Measurements from ENCODE around the gene DCLK2. TPM values are rescaled to one million over a fixed set of nuclear protein-coding genes. Genes with fewer than 3 reads are reported as not detected.

The DCLK2 gene
- total RNA-seq, 2 donors from 2014 or later, result 0.20 to 0.42 TPM

DNA sequence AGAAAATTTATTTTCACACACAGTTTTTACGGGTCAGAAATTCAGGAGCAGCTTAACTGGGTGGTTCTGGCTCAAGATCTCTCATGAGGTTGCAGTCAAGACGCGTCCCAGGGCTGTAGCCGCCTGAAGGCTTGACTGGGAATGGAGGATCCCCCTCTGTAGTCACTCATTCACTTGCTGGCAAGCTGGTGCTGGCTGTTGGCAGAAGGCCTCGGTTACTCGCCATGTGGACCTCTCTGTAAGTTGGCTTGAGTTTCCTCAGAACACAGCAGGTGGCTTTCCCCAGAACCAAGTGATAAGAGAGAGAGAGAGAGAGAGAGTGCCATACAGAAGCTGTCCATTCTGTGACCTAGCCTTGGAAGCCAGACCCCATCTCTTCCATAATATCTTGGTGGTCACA is 132.8 kb downstream of the DCLK2 start:
- H3K4me3 ChIP-seq (ENCODE audit: low read length), result no peak overlapping the region
- no peaks in the 10 kb centered on the region for H3K9me3 Mint-ChIP-seq
- no peaks in the 10 kb centered on the region for H3K36me3 ChIP-seq (ENCODE audit: control insufficient read depth, insufficient read depth, low read length)
- no peak overlapping the region for H3K27ac ChIP-seq (ENCODE audit: low read depth, low read length)
- no peak overlapping the region for H3K9ac ChIP-seq (ENCODE audit: extremely low read depth, low read length, poor library complexity, severe bottlenecking)
- H3K4me1 ChIP-seq (ENCODE audit: control insufficient read depth, insufficient read depth, low read length), result peaks cover 4% of the 10 kb centered on the region
- H3K9me3 ChIP-seq (ENCODE audit: control insufficient read depth, low read length), result no peaks in the 10 kb centered on the region
- no peaks in the 10 kb centered on the region for H3K27me3 ChIP-seq (ENCODE audit: control insufficient read depth, insufficient read depth, low read length, poor library complexity, severe bottlenecking)
- H3K4me1 Mint-ChIP-seq, result peaks cover 5% of the 10 kb centered on the region
- no peak for TF ChIP-seq CTCF (conservative IDR thresholded peaks at IDR 0.05)
- no peaks in the 10 kb centered on the region for H3K36me3 Mint-ChIP-seq (ENCODE audit: low read depth)
- WGBS, 2 experiments (ENCODE audit: insufficient coverage in 1 of 2, insufficient read length in 1 of 2), result 91 to 100% methylated on average over 2 to 6 of the region's 6 CpGs
- no peak overlapping the region for H3K4me3 Mint-ChIP-seq
- H3K27ac Mint-ChIP-seq, result no peak overlapping the region
- DNase-seq, result no peak
- peaks cover 6% of the 10 kb centered on the region for H3K27me3 Mint-ChIP-seq (ENCODE audit: insufficient read depth)

DNA sequence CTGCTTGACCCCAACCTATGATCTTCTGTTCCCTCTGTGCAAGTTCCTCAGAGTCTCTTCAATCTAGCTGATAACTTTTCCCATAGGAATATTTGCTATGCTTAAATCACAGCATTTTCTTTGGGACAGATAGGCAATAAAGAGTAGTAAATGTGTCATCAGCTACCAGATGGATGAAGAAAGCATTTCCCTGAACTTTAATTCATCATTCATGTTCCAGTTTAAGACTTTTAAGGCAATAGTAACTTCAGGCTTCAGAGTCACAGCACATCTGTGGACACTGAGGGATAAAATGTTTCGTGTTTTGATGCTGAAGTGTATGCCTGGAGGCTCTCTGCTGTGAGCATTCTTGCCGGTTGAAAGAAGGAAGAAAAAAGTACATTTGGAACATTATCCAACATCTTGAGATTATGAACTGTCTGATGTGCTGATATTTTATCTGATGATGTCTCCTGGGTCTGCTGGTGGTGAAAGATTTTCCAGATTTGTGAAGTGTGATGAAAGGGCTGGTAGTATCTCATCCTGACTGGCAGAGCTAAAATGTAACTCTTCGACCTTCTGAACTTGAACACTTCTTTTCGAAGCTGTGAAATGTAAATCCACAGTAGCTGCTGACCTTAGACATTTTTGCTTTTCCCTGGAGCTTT is 133.7 kb downstream of the DCLK2 start:
- peaks cover 1% of the 10 kb centered on the region for H3K4me1 Mint-ChIP-seq
- no peak for DNase-seq
- no peaks in the 10 kb centered on the region for H3K36me3 Mint-ChIP-seq (ENCODE audit: low read depth)
- no peaks in the 10 kb centered on the region for H3K9me3 Mint-ChIP-seq
- Histone ChIP-seq H3K4me1 (ENCODE audit: control insufficient read depth, insufficient read depth, low read length) (peaks cover 2% of the 10 kb centered on the region), H3K27ac (ENCODE audit: low read depth, low read length) (no peak overlapping the region), H3K36me3 (ENCODE audit: control insufficient read depth, insufficient read depth, low read length) (no peaks in the 10 kb centered on the region), H3K4me3 (ENCODE audit: low read length) (no peak overlapping the region), H3K27me3 (ENCODE audit: control insufficient read depth, insufficient read depth, low read length, poor library complexity, severe bottlenecking) (no peaks in the 10 kb centered on the region), H3K9ac (ENCODE audit: extremely low read depth, low read length, poor library complexity, severe bottlenecking) (no peak overlapping the region), H3K9me3 (ENCODE audit: control insufficient read depth, low read length) (no peaks in the 10 kb centered on the region)
- 68 to 95% methylated on average over 4 of the region's 4 CpGs for WGBS, 2 experiments (ENCODE audit: insufficient coverage in 1 of 2, insufficient read length in 1 of 2)
- no peak for TF ChIP-seq CTCF (conservative IDR thresholded peaks at IDR 0.05)
- H3K27ac Mint-ChIP-seq, result no peak overlapping the region
- H3K27me3 Mint-ChIP-seq (ENCODE audit: insufficient read depth), result peaks cover 6% of the 10 kb centered on the region
- no peak overlapping the region for H3K4me3 Mint-ChIP-seq

DNA sequence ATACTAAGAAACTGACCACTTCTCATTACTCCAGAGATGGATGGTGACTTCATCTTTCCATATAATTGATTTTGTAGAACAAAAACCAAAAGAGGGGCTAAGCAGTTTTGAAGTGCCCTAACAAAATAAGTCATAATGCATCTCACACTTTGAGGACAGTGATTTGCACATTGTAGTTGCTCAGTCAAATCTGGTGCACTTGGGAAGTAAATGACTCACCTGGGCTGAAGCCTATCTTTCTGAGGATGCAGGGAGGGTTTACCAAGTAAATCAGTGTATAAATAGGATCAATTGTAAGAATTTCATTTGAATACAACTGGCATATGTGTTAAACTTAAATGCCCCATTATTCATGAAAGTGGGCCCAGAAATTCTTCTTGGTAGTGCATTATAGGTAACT is 134.2 kb downstream of the DCLK2 start:
- Histone ChIP-seq H3K9me3 (ENCODE audit: control insufficient read depth, low read length) (no peaks in the 10 kb centered on the region), H3K36me3 (ENCODE audit: control insufficient read depth, insufficient read depth, low read length) (no peaks in the 10 kb centered on the region), H3K9ac (ENCODE audit: extremely low read depth, low read length, poor library complexity, severe bottlenecking) (no peak overlapping the region), H3K27me3 (ENCODE audit: control insufficient read depth, insufficient read depth, low read length, poor library complexity, severe bottlenecking) (no peaks in the 10 kb centered on the region), H3K4me3 (ENCODE audit: low read length) (no peak overlapping the region), H3K4me1 (ENCODE audit: control insufficient read depth, insufficient read depth, low read length) (no peaks in the 10 kb centered on the region), H3K27ac (ENCODE audit: low read depth, low read length) (no peak overlapping the region)
- DNase-seq, result no peak
- TF ChIP-seq CTCF (conservative IDR thresholded peaks at IDR 0.05), result no peak
- no peaks in the 10 kb centered on the region for H3K9me3 Mint-ChIP-seq
- H3K4me1 Mint-ChIP-seq, result peaks cover 7% of the 10 kb centered on the region
- no peak overlapping the region for H3K4me3 Mint-ChIP-seq
- H3K27me3 Mint-ChIP-seq (ENCODE audit: insufficient read depth), result peaks cover 6% of the 10 kb centered on the region
- no peak overlapping the region for H3K27ac Mint-ChIP-seq
- H3K36me3 Mint-ChIP-seq (ENCODE audit: low read depth), result no peaks in the 10 kb centered on the region

All from endodermal cell (in vitro differentiated cells).